AG20443 (cell line): ENCODE measurements around the gene AKR7A3.

Experiments used
- DNase-seq: peaks from one replicate; pipeline ENCODE4 v3.0.0; 2012; ENCODE audit warnings: low spot score, mixed read lengths

Gene AKR7A3

DNA sequence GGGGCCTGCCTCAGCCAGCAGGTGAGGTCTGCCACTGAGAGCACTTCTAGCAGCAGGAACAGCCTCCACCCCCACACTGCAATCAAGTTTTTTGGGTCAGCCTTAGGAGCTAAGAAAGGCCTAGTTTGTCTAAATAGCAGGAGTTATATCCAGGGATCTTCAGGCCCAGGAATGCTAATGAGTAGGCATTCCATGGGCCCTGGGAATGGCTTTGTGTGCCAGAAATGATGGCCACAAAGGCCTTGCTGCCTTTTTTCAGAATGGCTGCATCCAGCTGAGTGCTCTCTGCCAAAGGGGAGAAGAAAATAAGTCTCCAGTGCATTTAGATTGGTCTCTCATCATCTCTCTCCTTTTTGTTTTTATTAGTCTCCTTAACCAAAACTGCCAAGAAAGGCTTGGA, 34.2 kb downstream of the AKR7A3 start:
- DNase-seq: no peak

DNA sequence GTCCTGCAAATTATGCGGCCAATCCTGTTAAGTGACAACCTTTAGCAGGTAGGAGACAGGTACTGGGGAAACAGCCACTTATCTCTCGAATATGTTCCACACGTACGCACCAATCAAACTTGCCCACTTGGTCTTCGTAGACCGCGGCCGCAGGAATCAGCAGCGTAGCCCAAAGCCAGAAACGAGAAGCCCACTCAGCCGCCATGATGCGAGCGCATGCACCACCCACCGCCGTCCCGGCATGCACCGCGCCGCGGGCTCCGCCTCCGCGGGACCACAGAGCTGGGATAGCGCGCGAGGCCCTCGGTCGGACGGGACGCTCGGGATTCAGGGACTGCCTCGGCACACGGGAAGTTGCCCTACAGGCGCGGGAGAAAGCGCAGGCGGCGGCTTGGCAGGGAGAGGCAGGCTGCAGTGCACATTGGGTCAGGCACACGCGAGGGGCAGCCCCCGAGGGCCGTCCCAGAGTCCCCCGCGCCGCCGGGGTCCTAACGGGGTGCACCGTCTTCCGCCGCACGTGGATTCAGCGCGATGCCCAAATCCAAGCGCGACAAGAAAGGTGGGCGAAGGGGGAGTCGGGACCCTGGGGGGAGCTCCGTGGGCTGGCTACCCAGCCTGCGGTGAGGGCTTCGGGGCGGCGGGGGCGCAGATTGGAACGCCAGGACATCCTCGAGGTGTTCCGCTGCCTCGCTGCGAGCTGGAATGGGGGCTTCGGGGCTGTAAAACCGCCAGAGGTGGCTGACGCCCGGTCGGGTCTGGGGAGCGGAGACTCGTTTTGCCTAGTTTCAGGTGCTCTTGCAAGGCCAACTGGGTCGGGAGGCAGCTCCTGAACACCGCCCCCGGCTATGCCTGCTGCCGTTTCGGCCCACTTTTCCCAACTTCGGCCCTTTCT, 37.0 kb downstream of the AKR7A3 start, which contains the start of the genes EMC1 and MRTO4:
Gene EMC1 (minus strand): TSS at position 220 of the 892 bp plus-strand sequence. CDS start 15 bp downstream, at position 205.
Gene MRTO4 (plus strand): TSS at position 501 of the 892 bp plus-strand sequence. CDS start 31 bp downstream, at position 532.
- DNase-seq: peak; percentile 96

DNA sequence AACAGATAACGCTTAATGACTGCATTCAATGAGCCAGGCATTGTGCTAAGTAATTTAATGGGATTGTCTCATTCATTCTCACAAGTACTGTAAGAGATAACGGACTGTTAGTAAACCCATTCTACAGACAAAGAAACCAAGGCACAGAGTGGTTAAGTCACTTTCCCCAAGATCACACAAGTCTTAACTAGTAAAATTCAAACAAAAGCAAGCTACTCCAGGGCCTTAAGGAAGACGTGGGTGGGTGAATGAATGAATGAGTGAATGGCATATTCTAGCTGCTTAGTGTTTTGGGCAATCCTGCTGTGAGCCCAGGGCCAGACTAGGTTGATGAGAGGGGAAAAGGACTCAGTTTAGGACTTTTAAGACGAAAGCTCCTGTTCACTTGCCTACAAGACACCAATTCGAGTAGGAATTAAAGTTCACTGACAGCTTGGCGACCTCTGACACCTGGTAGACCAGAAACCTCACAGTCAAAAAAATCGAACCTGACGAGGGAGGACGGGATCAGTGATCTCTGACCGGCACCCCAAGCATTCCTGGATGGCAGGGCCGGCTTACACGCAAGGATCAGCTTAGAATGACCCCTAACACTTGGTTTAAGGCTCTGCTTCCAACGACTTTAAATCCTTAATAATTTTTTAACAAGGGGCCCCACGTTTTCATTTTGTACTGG, 37.8 kb downstream of the AKR7A3 start:
- no peak for DNase-seq

DNA sequence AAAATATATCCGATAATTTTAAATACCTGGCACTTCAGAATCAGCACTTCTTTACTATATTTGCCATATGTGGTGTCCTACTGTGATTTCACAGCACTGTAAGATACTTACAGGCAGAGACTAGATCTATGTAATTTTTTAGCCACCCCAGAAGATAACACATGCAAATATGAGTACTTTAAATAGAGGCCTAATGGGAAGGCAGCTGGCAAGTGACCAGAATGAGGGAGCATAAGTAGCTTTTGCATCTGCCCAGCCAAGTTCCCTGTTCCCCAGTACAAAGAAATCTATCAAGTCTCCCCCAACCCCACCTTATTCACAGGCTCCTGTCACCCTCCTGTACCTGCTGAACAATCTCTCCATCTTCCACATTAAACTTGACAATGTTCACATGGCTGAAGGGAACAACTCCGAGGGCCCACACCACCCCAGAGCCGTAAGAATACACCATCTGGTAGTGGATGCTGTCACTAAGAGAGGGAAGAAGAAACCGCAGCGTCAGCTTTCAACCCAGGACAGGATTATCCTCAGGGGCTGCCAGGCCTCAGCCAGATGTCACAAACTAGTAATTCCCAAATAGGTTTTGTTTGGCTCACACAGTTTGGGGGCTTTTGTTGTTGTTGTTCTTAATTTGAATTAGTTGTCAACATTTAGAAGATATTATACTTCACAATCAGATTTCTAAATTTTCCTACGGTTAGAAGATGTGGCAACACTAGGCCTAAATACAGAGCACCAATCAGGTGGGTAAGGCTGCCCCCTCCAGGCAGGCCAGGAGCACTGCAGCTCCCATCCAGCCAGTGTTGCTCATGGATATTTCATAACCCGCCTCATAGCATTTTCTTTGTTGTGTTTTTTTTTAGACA, 47.7 kb downstream of the AKR7A3 start:
- DNase-seq: peak; percentile 94

DNA sequence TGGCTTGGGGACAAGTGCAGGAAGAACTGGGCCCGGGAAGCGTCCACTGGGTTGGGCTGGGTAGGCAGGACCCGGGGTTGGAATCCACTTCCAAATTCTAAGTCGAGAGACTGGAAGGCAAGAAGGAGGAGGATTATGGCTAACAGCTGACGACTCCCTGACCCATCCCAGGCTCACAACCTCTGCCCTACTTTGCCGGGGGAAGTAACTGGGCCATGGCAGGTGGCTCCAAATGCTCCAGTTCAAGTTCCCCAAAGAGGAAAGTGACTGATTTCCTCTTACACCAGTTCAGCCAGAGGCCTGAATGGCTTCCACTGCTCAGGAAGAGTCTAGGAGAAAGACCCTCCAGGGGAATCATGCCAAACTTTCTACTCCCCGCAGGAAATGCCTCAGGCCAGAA, 48.7 kb downstream of the AKR7A3 start:
- DNase-seq: no peak

DNA sequence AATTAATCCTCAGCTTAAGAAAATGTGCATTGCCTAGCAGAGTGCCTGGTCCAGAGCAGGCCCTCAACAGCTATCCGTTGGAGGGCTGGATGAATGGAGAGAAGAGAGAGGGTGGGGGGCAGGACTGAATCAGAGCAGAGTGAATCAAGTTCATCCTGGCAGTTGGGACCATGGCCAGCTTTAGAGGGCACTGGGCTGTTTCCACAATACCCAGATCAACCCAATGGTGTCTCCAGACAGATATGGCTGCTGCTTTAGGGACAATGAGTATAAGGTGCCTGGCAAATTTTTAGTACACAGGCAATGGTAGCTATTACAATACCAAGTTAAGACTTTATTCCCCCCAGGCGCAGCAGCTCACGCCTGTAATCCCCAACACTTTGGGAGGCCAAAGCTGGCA, 54.3 kb downstream of the AKR7A3 start:
- DNase-seq: no peak
